Liver (tissue), 9 donors: ENCODE measurements around the gene MYB. TPM values are rescaled to one million over a fixed set of nuclear protein-coding genes. Genes with fewer than 3 reads are reported as not detected.

Experiments used
- DNase-seq: peaks from one replicate; pipeline ENCODE4 v3.0.0-alpha.2; 2017; ENCODE audit warnings: low spot score
- H3K27ac ChIP-seq, 2 donors: one replicate each; pipeline ENCODE4 v1.7.0; 2013; ENCODE audit warnings: inconsistent platforms in 2 of 2, low read length in 2 of 2, control low read depth in 1 of 2, low read depth in 1 of 2, mild to moderate bottlenecking in 1 of 2
- H3K27me3 ChIP-seq, 4 donors: one replicate each; pipeline versions ENCODE4 v1.6.1 to v1.7.0; 2013; ENCODE audit warnings: low read length in 3 of 4, inconsistent platforms in 1 of 4, mild to moderate bottlenecking in 1 of 4, moderate library complexity in 1 of 4; ENCODE audit not compliant: control insufficient read depth in 4 of 4, insufficient read depth in 4 of 4
- H3K36me3 ChIP-seq, 4 donors: one replicate each; pipeline versions ENCODE4 v1.6.1 to v1.7.0; 2013; ENCODE audit warnings: low read length in 3 of 4, mild to moderate bottlenecking in 3 of 4, low read depth in 1 of 4, moderate library complexity in 1 of 4; ENCODE audit not compliant: control insufficient read depth in 4 of 4, insufficient read depth in 3 of 4
- H3K4me1 ChIP-seq, 4 donors: one replicate each; pipeline versions ENCODE4 v1.6.1 to v1.7.0; 2013; ENCODE audit warnings: low read length in 3 of 4, mild to moderate bottlenecking in 3 of 4, moderate library complexity in 1 of 4; ENCODE audit not compliant: control insufficient read depth in 4 of 4, insufficient read depth in 4 of 4
- H3K4me3 ChIP-seq, 3 donors: one replicate each; pipeline versions ENCODE4 v1.6.1 to v1.7.0; 2013; ENCODE audit warnings: low read length in 3 of 3, control low read depth in 1 of 3, low read depth in 1 of 3, mild to moderate bottlenecking in 1 of 3
- H3K9ac ChIP-seq, 2 donors: one replicate each; pipeline ENCODE4 v1.7.0; 2013; ENCODE audit warnings: low read length in 2 of 2, mild to moderate bottlenecking in 2 of 2, moderate library complexity in 2 of 2, control low read depth in 1 of 2, low read depth in 1 of 2
- H3K9me3 ChIP-seq, 4 donors: one replicate each; pipeline versions ENCODE4 v1.6.1 to v1.7.0; 2013; ENCODE audit warnings: low read length in 3 of 4; ENCODE audit not compliant: control insufficient read depth in 4 of 4
- ATF3 ChIP-seq: IDR thresholded peaks from 2 replicates; pipeline ENCODE4 v1.6.1; 2016; ENCODE audit warnings: antibody characterized with exemption
- CTCF ChIP-seq: fragments of 150-350 bp; IDR thresholded peaks from 2 replicates; pipeline ENCODE4 v1.5.1; 2017; ENCODE audit warnings: improper control_type of control experiment, low read depth, low read length; ENCODE audit not compliant: missing input control
- EGR1 ChIP-seq, 2 donors: IDR thresholded peaks; 2 replicates each; pipeline ENCODE4 v1.6.1; 2016 to 2018; ENCODE audit warnings: antibody characterized with exemption in 2 of 2, low read depth in 2 of 2
- FOXA1 ChIP-seq: IDR thresholded peaks from 2 replicates; pipeline ENCODE4 v1.6.1; 2016; ENCODE audit warnings: antibody characterized with exemption
- FOXA2 ChIP-seq: IDR thresholded peaks from 2 replicates; pipeline ENCODE4 v1.6.1; 2016; ENCODE audit warnings: antibody characterized with exemption
- GABPA ChIP-seq, 2 donors: IDR thresholded peaks in 1 of 2; conservative IDR thresholded peaks in 1 of 2; 2 replicates each; pipeline ENCODE4 v1.6.1; 2016; ENCODE audit warnings: antibody characterized with exemption in 2 of 2, mild to moderate bottlenecking in 1 of 2, moderate library complexity in 1 of 2
- HNF4A ChIP-seq, 2 donors: conservative IDR thresholded peaks; 2 replicates each; pipeline ENCODE4 v1.6.1; 2016; ENCODE audit warnings: antibody characterized with exemption in 2 of 2, mild to moderate bottlenecking in 2 of 2
- HNF4G ChIP-seq: IDR thresholded peaks from 2 replicates; pipeline ENCODE4 v1.6.1; 2016; ENCODE audit warnings: antibody characterized with exemption
- JUND ChIP-seq, 2 donors: IDR thresholded peaks; 2 replicates each; pipeline ENCODE4 v1.6.1; 2016; ENCODE audit warnings: antibody characterized with exemption in 2 of 2
- MAX ChIP-seq: IDR thresholded peaks from 2 replicates; pipeline ENCODE4 v1.6.1; 2016; ENCODE audit warnings: antibody characterized with exemption
- NR2F2 ChIP-seq: IDR thresholded peaks from 2 replicates; pipeline ENCODE4 v1.6.1; 2016; ENCODE audit warnings: antibody characterized with exemption
- RAD21 ChIP-seq, 2 donors: IDR thresholded peaks; 2 replicates each; pipeline ENCODE4 v1.6.1; 2016; ENCODE audit warnings: antibody characterized with exemption in 2 of 2, mild to moderate bottlenecking in 2 of 2
- REST ChIP-seq: IDR thresholded peaks from 2 replicates; pipeline ENCODE4 v1.6.1; 2016; ENCODE audit warnings: antibody characterized with exemption, mild to moderate bottlenecking
- RXRA ChIP-seq, 2 donors: IDR thresholded peaks; 2 replicates each; pipeline ENCODE4 v1.6.1; 2017 to 2018; ENCODE audit warnings: antibody characterized with exemption in 2 of 2, mild to moderate bottlenecking in 1 of 2
- SP1 ChIP-seq: IDR thresholded peaks from 2 replicates; pipeline ENCODE4 v1.6.1; 2018; ENCODE audit warnings: antibody characterized with exemption, mild to moderate bottlenecking
- TAF1 ChIP-seq: conservative IDR thresholded peaks from 2 replicates; pipeline ENCODE4 v1.6.1; 2016; ENCODE audit warnings: antibody characterized with exemption, mild to moderate bottlenecking
- YY1 ChIP-seq: IDR thresholded peaks from 2 replicates; pipeline ENCODE4 v1.6.1; 2016; ENCODE audit warnings: antibody characterized with exemption, mild to moderate bottlenecking
- ZBTB33 ChIP-seq: IDR thresholded peaks from 2 replicates; pipeline ENCODE4 v1.6.1; 2016; ENCODE audit warnings: antibody characterized with exemption
- WGBS: extraction: QIAGEN DNeasy Blood & Tissue Kit; methylation state at CpG from one replicate; pipeline ENCODE4 v1.1.7; 2013; 5-methylcytosine and 5-hydroxymethylcytosine counted together
- polyA plus RNA-seq, 2 donors: library from polyadenylated mRNA; stranded (reverse) in 1 of 2; unstranded in 1 of 2; fragments of 200-250 nt in 1 of 2; fragments of >200 nt in 1 of 2; fragmentation: Nextera tagmentation in 1 of 2; extraction: Ambion mirVana in 1 of 2; gene quantifications; one replicate each; pipeline versions ENCODE4 v1.2.1 to v1.2.3, GENCODE V29; 2013 to 2015
- total RNA-seq, 2 donors: library from RNA; depleted of rRNA; stranded (reverse); fragments of >200 nt; gene quantifications; one replicate each; pipeline ENCODE4 v1.2.3, GENCODE V29; 2014
- donor health status: healthy.
- donor health status: healthy.
- donor health status: healthy.
- donor health status: healthy.
- donor health status: healthy.

MYB gene
- total and polyA plus RNA-seq, 4 donors, result 0.08 to 19.8 (median 0.11) TPM

GRCh38 chr6:135265278-135265677 is 84.2 kb downstream of the MYB start:
- H3K4me3 ChIP-seq, result no peak overlapping the region
- no peak overlapping the region for H3K27ac ChIP-seq
- no peaks in the 10 kb centered on the region for H3K9me3 ChIP-seq
- 92% methylated on average over 3 of the region's 3 CpGs for WGBS
- no peaks in the 10 kb centered on the region for H3K27me3 ChIP-seq
- TF ChIP-seq RXRA (IDR thresholded peaks at IDR 0.05) (no peak), YY1 (no peak), ATF3 (no peak), ZBTB33 (no peak), REST (no peak), JUND (IDR thresholded peaks at IDR 0.05) (no peak), MAX (no peak), SP1 (no peak)
- no peak for DNase-seq
- H3K9ac ChIP-seq, result no peak overlapping the region
- no peaks in the 10 kb centered on the region for H3K4me1 ChIP-seq
- no peaks in the 10 kb centered on the region for H3K36me3 ChIP-seq

- Histone ChIP-seq H3K27me3 (no peaks in the 10 kb centered on the region), H3K4me3 (no peak overlapping the region), H3K36me3 (no peaks in the 10 kb centered on the region), H3K9ac (no peak overlapping the region), H3K4me1 (peaks cover 0 to 7% (median 0%) of the 10 kb centered on the region in 4 donors), H3K27ac (no peak overlapping the region), H3K9me3 (no peaks in the 10 kb centered on the region)
- DNase-seq, result no peak
- WGBS, result 81% methylated on average over 8 of the region's 8 CpGs
- TF ChIP-seq JUND (IDR thresholded peaks at IDR 0.05), result no peak
- TF ChIP-seq RXRA (IDR thresholded peaks at IDR 0.05), result no peak
- no peak for TF ChIP-seq TAF1
- TF ChIP-seq ATF3, result no peak
- no peak for TF ChIP-seq REST
- no peak for TF ChIP-seq NR2F2
- no peak for TF ChIP-seq MAX
- no peak for TF ChIP-seq RAD21 (IDR thresholded peaks at IDR 0.05)
- TF ChIP-seq HNF4G, result no peak
- TF ChIP-seq HNF4A (conservative IDR thresholded peaks at IDR 0.05), result no peak
- no peak for TF ChIP-seq EGR1 (IDR thresholded peaks at IDR 0.05; ENCODE audit: low read depth in 2 of 2)
- no peak for TF ChIP-seq ZBTB33
- no peak for TF ChIP-seq GABPA (IDR thresholded peaks at IDR 0.05 in 1 of 2, conservative IDR thresholded peaks at IDR 0.05 in 1 of 2)
- TF ChIP-seq SP1, result no peak
- TF ChIP-seq FOXA2, result no peak
- no peak for TF ChIP-seq FOXA1
- TF ChIP-seq CTCF, result no peak
Observed at GRCh38 chr6:135266675-135267074, 85.6 kb downstream of the MYB start.
